SK-N-SH treated with all-trans-retinoic acid at 6 μM for 48 hours (cell line): Measurements from ENCODE around the gene SLC35B1.

Experiments
- ATAC-seq: fragments of 200-7000 bp; cut with Tn5 transposase; 3 replicates; pipeline ENCODE4 v1.9.1; 2020; ENCODE audit warnings: mild to moderate bottlenecking, moderate library complexity
- ARNTL ChIP-seq: fragments of 450-650 bp; formaldehyde crosslinking; IDR thresholded peaks from 2 replicates; pipeline ENCODE4 v1.5.0; 2020; ENCODE audit warnings: low read depth, mild to moderate bottlenecking, moderate library complexity, borderline replicate concordance
- BACH2 ChIP-seq: fragments of 250-450 bp; sonication (Bioruptor Pico); IDR thresholded peaks from 2 replicates; pipeline ENCODE4 v1.9.0; 2021; ENCODE audit warnings: mild to moderate bottlenecking, borderline replicate concordance
- CREB5 ChIP-seq: fragments of 250-450 bp; sonication (Bioruptor Pico); IDR thresholded peaks from 2 replicates; pipeline ENCODE4 v1.5.1; 2020; ENCODE audit warnings: low read depth, mild to moderate bottlenecking, moderate library complexity
- CSDC2 ChIP-seq: fragments of 250-450 bp; sonication (Bioruptor Pico); IDR thresholded peaks from 2 replicates; pipeline ENCODE4 v1.5.0; 2020; ENCODE audit warnings: mild to moderate bottlenecking, moderate library complexity
- CSRNP3 ChIP-seq: fragments of 250-450 bp; sonication (Bioruptor Pico); IDR thresholded peaks from 2 replicates; pipeline ENCODE4 v1.5.1; 2021; ENCODE audit warnings: mild to moderate bottlenecking, moderate library complexity
- ESRRG ChIP-seq: fragments of 250-450 bp; sonication (Bioruptor Pico); IDR thresholded peaks from 2 replicates; pipeline ENCODE4 v1.6.1; 2021; ENCODE audit warnings: mild to moderate bottlenecking
- GLIS3 ChIP-seq: fragments of 250-450 bp; sonication (Bioruptor Pico); IDR thresholded peaks from 2 replicates; pipeline ENCODE4 v1.5.0; 2020; ENCODE audit warnings: mild to moderate bottlenecking, moderate library complexity
- ISL1 ChIP-seq: fragments of 250-450 bp; sonication (Bioruptor Pico); IDR thresholded peaks from 2 replicates; pipeline ENCODE4 v2.1.2; 2022; ENCODE audit warnings: mild to moderate bottlenecking, moderate library complexity
- OSR1 ChIP-seq: fragments of 250-450 bp; sonication (Bioruptor Pico); IDR thresholded peaks from 2 replicates; pipeline ENCODE4 v1.8.0; 2022; ENCODE audit warnings: moderate library complexity, mild to moderate bottlenecking, inconsistent platforms
- PATZ1 ChIP-seq: fragments of 250-450 bp; sonication (Bioruptor Pico); IDR thresholded peaks from 2 replicates; pipeline ENCODE4 v1.8.0; 2020; ENCODE audit warnings: mild to moderate bottlenecking, moderate library complexity, borderline replicate concordance
- POU6F1 ChIP-seq: fragments of 250-450 bp; sonication (Bioruptor Pico); IDR thresholded peaks from 2 replicates; pipeline ENCODE4 v1.8.0; 2021; ENCODE audit warnings: low read depth, mild to moderate bottlenecking, moderate library complexity, borderline replicate concordance
- PPARA ChIP-seq: fragments of 250-450 bp; sonication (Bioruptor Pico); IDR thresholded peaks from 2 replicates; pipeline ENCODE4 v1.5.0; 2020; ENCODE audit warnings: mild to moderate bottlenecking, borderline replicate concordance
- SNAI2 ChIP-seq: fragments of 250-450 bp; sonication (Bioruptor Pico); IDR thresholded peaks from 2 replicates; pipeline ENCODE4 v1.5.0; 2020; ENCODE audit warnings: mild to moderate bottlenecking, moderate library complexity
- TCF4 ChIP-seq: fragments of 250-450 bp; sonication (Bioruptor Pico); IDR thresholded peaks from 2 replicates; pipeline ENCODE4 v1.8.0; 2021; ENCODE audit warnings: mild to moderate bottlenecking, moderate library complexity, borderline replicate concordance
- TOX ChIP-seq: fragments of 250-450 bp; sonication (Bioruptor Pico); IDR thresholded peaks from 2 replicates; pipeline ENCODE4 v1.8.0; 2021; ENCODE audit warnings: mild to moderate bottlenecking, moderate library complexity, borderline replicate concordance
- TSHZ2 ChIP-seq: fragments of 250-450 bp; sonication (Bioruptor Pico); IDR thresholded peaks from 2 replicates; pipeline ENCODE4 v1.5.0; 2020; ENCODE audit warnings: mild to moderate bottlenecking, moderate library complexity
- ZC3H10 ChIP-seq: fragments of 250-450 bp; sonication (Bioruptor Pico); IDR thresholded peaks from 2 replicates; pipeline ENCODE4 v1.5.1; 2021; ENCODE audit warnings: mild to moderate bottlenecking, moderate library complexity
- ZFP3 ChIP-seq: fragments of 250-450 bp; sonication (Bioruptor Pico); IDR thresholded peaks from 2 replicates; pipeline ENCODE4 v1.5.0; 2020; ENCODE audit warnings: mild to moderate bottlenecking, moderate library complexity
- ZNF565 ChIP-seq: fragments of 450-650 bp; formaldehyde crosslinking; conservative IDR thresholded peaks from 2 replicates; pipeline ENCODE4 v1.5.0; 2020; ENCODE audit warnings: low read depth, mild to moderate bottlenecking, moderate library complexity
- ZNF70 ChIP-seq: fragments of 450-650 bp; formaldehyde crosslinking; IDR thresholded peaks from 2 replicates; pipeline ENCODE4 v1.5.0; 2020; ENCODE audit warnings: mild to moderate bottlenecking, moderate library complexity

Gene SLC35B1

GRCh38 chr17:49692751-49693150 lies 15.0 kb downstream of the SLC35B1 start:
- no peak for ATAC-seq
- TF ChIP-seq SNAI2 (no peak), BACH2 (no peak), ESRRG (CRISPR knock-in tag) (no peak), TSHZ2 (CRISPR knock-in tag) (no peak), ZNF565 (CRISPR knock-in tag) (no peak), ZFP3 (CRISPR knock-in tag) (no peak), ZC3H10 (CRISPR knock-in tag) (no peak), PPARA (CRISPR knock-in tag) (no peak), TCF4 (CRISPR knock-in tag) (no peak), CSDC2 (CRISPR knock-in tag) (no peak), CREB5 (CRISPR knock-in tag) (no peak), CSRNP3 (CRISPR knock-in tag) (no peak), TOX (CRISPR knock-in tag) (no peak), PATZ1 (CRISPR knock-in tag) (no peak), ISL1 (CRISPR knock-in tag) (no peak), OSR1 (CRISPR knock-in tag) (no peak), POU6F1 (CRISPR knock-in tag) (no peak), GLIS3 (CRISPR knock-in tag) (no peak), ARNTL (CRISPR knock-in tag) (no peak)

GRCh38 chr17:49691677-49692191 lies 16.0 kb downstream of the SLC35B1 start:
- ATAC-seq, result no peak
- TF ChIP-seq PATZ1 (CRISPR knock-in tag) (no peak), ZNF70 (CRISPR knock-in tag) (no peak), TCF4 (CRISPR knock-in tag) (no peak), SNAI2 (no peak), ZC3H10 (CRISPR knock-in tag) (no peak), PPARA (CRISPR knock-in tag) (no peak), POU6F1 (CRISPR knock-in tag) (no peak), ZNF565 (CRISPR knock-in tag) (no peak)
- TF ChIP-seq, all 23 proteins: peak for 0
